SH-SY5Y (cell line): Measurements from ENCODE around the gene ADIG.

ENCODE experiments used
- GATA2 ChIP-seq: IDR thresholded peaks from 2 replicates; pipeline ENCODE4 v1.6.1; 2011; ENCODE audit warnings: mild to moderate bottlenecking, low read depth, low read length
- GATA3 ChIP-seq: IDR thresholded peaks from 2 replicates; pipeline ENCODE4 v1.6.1; 2011; ENCODE audit warnings: low read depth, mild to moderate bottlenecking, low read length, moderate library complexity

- no peak for TF ChIP-seq GATA2
- no peak for TF ChIP-seq GATA3
These were observed at the start of gene ADIG for GRCh38 chr20:38581013-38581412.
